Breast epithelium (tissue), 4 donors: ENCODE measurements around the gene GUCA2B. TPM values are rescaled to one million over a fixed set of nuclear protein-coding genes. Genes with fewer than 3 reads are reported as not detected.

Source experiments
- DNase-seq, 2 donors: peaks; one replicate each; pipeline ENCODE4 v3.0.0-alpha.2; 2019; ENCODE audit warnings: low spot score in 2 of 2
- H3K27ac ChIP-seq, 2 donors: fragments of 200-600 bp; sonication (generic) in 1 of 2; one replicate each; pipeline ENCODE4 v1.5.1; 2016 to 2019; ENCODE audit warnings: mild to moderate bottlenecking in 1 of 2
- H3K27me3 ChIP-seq, 2 donors: fragments of 200-600 bp; sonication (generic) in 1 of 2; one replicate each; pipeline versions ENCODE4 v1.5.1 to v1.6.0; 2017 to 2019; ENCODE audit warnings: control low read depth in 1 of 2, mild to moderate bottlenecking in 1 of 2
- H3K36me3 ChIP-seq: fragments of 200-600 bp; one replicate; pipeline ENCODE4 v1.5.1; 2019
- H3K4me1 ChIP-seq, 2 donors: fragments of 200-600 bp; sonication (generic); one replicate each; pipeline ENCODE4 v1.5.1; 2016 to 2019; ENCODE audit warnings: control low read depth in 1 of 2
- H3K4me3 ChIP-seq, 3 donors: fragments of 200-600 bp; sonication (generic); 1 replicate in 2 of 3; 2 replicates in 1 of 3; pipeline ENCODE4 v1.5.1; 2016 to 2019; ENCODE audit warnings: mild to moderate bottlenecking in 3 of 3, moderate library complexity in 2 of 3
- H3K9me3 ChIP-seq, 2 donors: fragments of 200-600 bp; sonication (generic) in 1 of 2; one replicate each; pipeline ENCODE4 v1.5.1; 2016 to 2019; ENCODE audit warnings: control low read depth in 1 of 2
- POLR2A ChIP-seq: fragments of 450-650 bp; IDR thresholded peaks from one replicate; pipeline ENCODE4 v1.6.1; 2016; ENCODE audit warnings: antibody characterized with exemption, mild to moderate bottlenecking, moderate library complexity
- POLR2AphosphoS5 ChIP-seq, 3 donors: sonication (generic); formaldehyde crosslinking; IDR thresholded peaks; one replicate each; pipeline ENCODE4 v1.6.1; 2017; ENCODE audit warnings: antibody characterized with exemption in 3 of 3
- intact Hi-C: fragments of 100-400 bp; cut with DNase I; formaldehyde crosslinking; loops from one replicate; pipeline ENCODE4 v1.15.1; 2023; ENCODE audit warnings: low total_unique reads
- total RNA-seq, 3 donors: library from RNA; depleted of rRNA; stranded (reverse); fragments of >200 nt; gene quantifications; one replicate each; pipeline ENCODE4 v1.1.0, GENCODE V29; 2016
- TF ChIP-seq, protein P1 (sequence below), 3 donors: fragments of 450-650 bp; IDR thresholded peaks; one replicate each; pipeline ENCODE4 v1.5.1; 2016 to 2017; ENCODE audit warnings: antibody characterized with exemption in 3 of 3, mild to moderate bottlenecking in 3 of 3, moderate library complexity in 3 of 3

Gene GUCA2B
- total RNA-seq, 3 donors from 2014 or later: not detected

DNA sequence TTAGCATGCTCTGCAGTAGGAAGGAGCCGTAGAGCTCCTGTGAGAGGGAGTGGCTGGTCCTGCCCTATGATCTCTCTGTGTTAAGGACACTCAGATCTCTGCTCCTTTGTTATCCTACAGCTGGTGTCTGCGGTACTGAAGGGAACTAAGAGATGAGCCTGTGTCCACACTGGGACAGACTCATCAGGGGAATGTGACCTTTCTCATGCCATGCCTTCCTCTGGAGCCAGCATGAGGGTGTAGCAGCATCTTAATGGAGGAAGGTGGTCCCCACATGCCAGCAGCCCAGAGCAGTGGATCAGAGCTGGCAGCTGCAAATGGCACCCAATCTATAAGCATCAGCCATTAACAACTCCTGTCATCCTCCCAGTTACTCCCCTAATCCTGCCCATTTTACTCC lies 24.7 kb upstream of the GUCA2B start:
- no peak for DNase-seq
- H3K36me3 ChIP-seq: no peaks in the 10 kb centered on the region
- H3K4me3 ChIP-seq: no peak overlapping the region
- no peaks in the 10 kb centered on the region for H3K9me3 ChIP-seq
- H3K27ac ChIP-seq: no peak overlapping the region
- intact Hi-C loops: no loop called here
- H3K4me1 ChIP-seq: no peaks in the 10 kb centered on the region
- TF ChIP-seq POLR2AphosphoS5 (IDR thresholded peaks at IDR 0.05): no peak
- no peaks in the 10 kb centered on the region for H3K27me3 ChIP-seq

DNA sequence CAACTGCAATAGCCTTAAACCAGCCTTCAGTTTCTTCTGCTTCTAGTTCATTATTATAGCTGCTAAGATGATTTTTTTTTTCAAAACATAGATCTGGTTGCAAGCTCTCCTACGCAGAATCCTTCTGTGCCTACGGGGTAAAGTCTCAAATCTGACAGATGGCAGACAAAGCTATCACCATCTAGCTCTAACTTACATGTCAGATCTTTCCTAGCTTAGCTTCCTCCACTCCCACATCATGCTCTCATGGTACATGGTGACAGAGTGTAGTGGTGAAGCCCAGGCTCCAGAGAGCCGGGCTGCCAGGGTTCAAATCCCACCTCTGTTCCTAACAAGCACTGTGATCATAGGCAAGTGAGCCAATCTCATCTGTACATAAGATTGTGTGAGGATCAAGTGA lies 24.2 kb upstream of the GUCA2B start:
- H3K36me3 ChIP-seq: no peaks in the 10 kb centered on the region
- H3K27ac ChIP-seq: no peak overlapping the region
- no peak overlapping the region for H3K4me3 ChIP-seq
- no peak for TF ChIP-seq POLR2A
- no peak for TF ChIP-seq POLR2AphosphoS5 (IDR thresholded peaks at IDR 0.05)
- TF ChIP-seq, protein P1, sequence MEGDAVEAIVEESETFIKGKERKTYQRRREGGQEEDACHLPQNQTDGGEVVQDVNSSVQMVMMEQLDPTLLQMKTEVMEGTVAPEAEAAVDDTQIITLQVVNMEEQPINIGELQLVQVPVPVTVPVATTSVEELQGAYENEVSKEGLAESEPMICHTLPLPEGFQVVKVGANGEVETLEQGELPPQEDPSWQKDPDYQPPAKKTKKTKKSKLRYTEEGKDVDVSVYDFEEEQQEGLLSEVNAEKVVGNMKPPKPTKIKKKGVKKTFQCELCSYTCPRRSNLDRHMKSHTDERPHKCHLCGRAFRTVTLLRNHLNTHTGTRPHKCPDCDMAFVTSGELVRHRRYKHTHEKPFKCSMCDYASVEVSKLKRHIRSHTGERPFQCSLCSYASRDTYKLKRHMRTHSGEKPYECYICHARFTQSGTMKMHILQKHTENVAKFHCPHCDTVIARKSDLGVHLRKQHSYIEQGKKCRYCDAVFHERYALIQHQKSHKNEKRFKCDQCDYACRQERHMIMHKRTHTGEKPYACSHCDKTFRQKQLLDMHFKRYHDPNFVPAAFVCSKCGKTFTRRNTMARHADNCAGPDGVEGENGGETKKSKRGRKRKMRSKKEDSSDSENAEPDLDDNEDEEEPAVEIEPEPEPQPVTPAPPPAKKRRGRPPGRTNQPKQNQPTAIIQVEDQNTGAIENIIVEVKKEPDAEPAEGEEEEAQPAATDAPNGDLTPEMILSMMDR (IDR thresholded peaks at IDR 0.05): no peak
- H3K4me1 ChIP-seq: no peaks in the 10 kb centered on the region
- DNase-seq: no peak
- intact Hi-C loops: no loop called here
- no peaks in the 10 kb centered on the region for H3K27me3 ChIP-seq
- no peaks in the 10 kb centered on the region for H3K9me3 ChIP-seq

GRCh38 chr1:42130061-42130660 lies 23.0 kb upstream of the GUCA2B start:
- H3K36me3 ChIP-seq: no peaks in the 10 kb centered on the region
- TF ChIP-seq, protein P1 (IDR thresholded peaks at IDR 0.05): no peak
- TF ChIP-seq POLR2AphosphoS5 (IDR thresholded peaks at IDR 0.05): no peak
- TF ChIP-seq POLR2A: no peak
- intact Hi-C loops: no loop called here

GRCh38 chr1:42133390-42133789 lies 19.8 kb upstream of the GUCA2B start:
- DNase-seq: no peak
- no peak overlapping the region for H3K4me3 ChIP-seq
- no peaks in the 10 kb centered on the region for H3K27me3 ChIP-seq
- intact Hi-C loops: no loop called here
- H3K4me1 ChIP-seq: no peaks in the 10 kb centered on the region
- TF ChIP-seq POLR2AphosphoS5 (IDR thresholded peaks at IDR 0.05) (no peak), POLR2A (no peak)
- TF ChIP-seq, protein P1 (IDR thresholded peaks at IDR 0.05): no peak
- H3K36me3 ChIP-seq: no peaks in the 10 kb centered on the region
- no peaks in the 10 kb centered on the region for H3K9me3 ChIP-seq
- no peak overlapping the region for H3K27ac ChIP-seq

More at GRCh38 chr1:42130061-42130660, 23.0 kb upstream of the GUCA2B start:
- no peak overlapping the region for H3K4me3 ChIP-seq
- H3K9me3 ChIP-seq: no peaks in the 10 kb centered on the region
- DNase-seq: no peak
- no peak overlapping the region for H3K27ac ChIP-seq
- no peaks in the 10 kb centered on the region for H3K27me3 ChIP-seq
- no peaks in the 10 kb centered on the region for H3K4me1 ChIP-seq

- intact Hi-C loops: no loop called here
- no peaks in the 10 kb centered on the region for H3K4me1 ChIP-seq
- H3K36me3 ChIP-seq: no peaks in the 10 kb centered on the region
- TF ChIP-seq POLR2AphosphoS5 (IDR thresholded peaks at IDR 0.05) (no peak), POLR2A (no peak)
- TF ChIP-seq, protein P1 (IDR thresholded peaks at IDR 0.05): no peak
- H3K27me3 ChIP-seq: no peaks in the 10 kb centered on the region
- DNase-seq: no peak
- no peaks in the 10 kb centered on the region for H3K9me3 ChIP-seq
- H3K27ac ChIP-seq: no peak overlapping the region
- no peak overlapping the region for H3K4me3 ChIP-seq
Observed at GRCh38 chr1:42133809-42134526, 19.2 kb upstream of the GUCA2B start.
